Pancreas (tissue), 10 donors: Measurements from ENCODE around the gene BPGM. TPM values are rescaled to one million over a fixed set of nuclear protein-coding genes. Genes with fewer than 3 reads are reported as not detected.

ENCODE experiments used
- ATAC-seq, 4 donors: fragments of 200-7000 bp; cut with Tn5 transposase; one replicate each; pipeline versions ENCODE4 v1.8.0 to v1.9.1; 2020; ENCODE audit warnings: mild to moderate bottlenecking in 4 of 4, moderate library complexity in 4 of 4
- DNase-seq, 6 donors: peaks; one replicate each; pipeline ENCODE4 v3.0.0-alpha.2; 2020
- FAIRE-seq: peaks from 2 replicates; lab custom pipeline; 2012; peaks lifted over from hg19 to GRCh38; lab: Jason Lieb, UNC
- H3K27ac ChIP-seq, 4 donors: fragments of 200-600 bp; sonication (generic); 1 replicate in 3 of 4; 2 replicates in 1 of 4; pipeline versions ENCODE4 v1.5.0 to v1.8.0; 2020
- H3K27me3 ChIP-seq, 4 donors: fragments of 200-600 bp; one replicate each; pipeline ENCODE4 v1.8.0; 2021
- H3K36me3 ChIP-seq, 3 donors: fragments of 200-600 bp; sonication (generic) in 1 of 3; one replicate each; pipeline versions ENCODE4 v1.5.0 to v1.8.0; 2020 to 2021
- H3K4me1 ChIP-seq, 3 donors: fragments of 200-600 bp; one replicate each; pipeline ENCODE4 v1.8.0; 2021
- H3K4me3 ChIP-seq, 4 donors: fragments of 200-600 bp; sonication (generic) in 2 of 4; one replicate each; pipeline versions ENCODE4 v1.5.0 to v1.8.0; 2020 to 2021
- H3K9me3 ChIP-seq, 4 donors: fragments of 200-600 bp; one replicate each; pipeline ENCODE4 v1.8.0; 2021
- CTCF ChIP-seq, 4 donors: fragments of 200-600 bp; sonication (generic) in 3 of 4; IDR thresholded peaks; one replicate each; pipeline versions ENCODE4 v1.5.0 to v1.8.0; 2021; ENCODE audit warnings: antibody characterized with exemption in 4 of 4
- WGBS, 2 donors: extraction: QIAGEN DNeasy Blood & Tissue Kit; methylation state at CpG; one replicate each; pipeline ENCODE4 v1.1.7; 2013; 5-methylcytosine and 5-hydroxymethylcytosine counted together
- intact Hi-C, 3 donors: fragments of 100-400 bp; cut with DNase I; formaldehyde crosslinking; loops; one replicate each; pipeline versions ENCODE4 v1.11.1 to v1.14.2; 2022
- polyA plus RNA-seq, 2 donors: library from polyadenylated mRNA; stranded (reverse); fragments of 200-250 nt; gene quantifications; one replicate each; pipeline ENCODE4 v1.2.3, GENCODE V29; 2013
- total RNA-seq, 6 donors: library from RNA; stranded (reverse); fragmentation: NEBNext Ultra II Directional in 4 of 6; extraction: Animal tissue kit (Norgen Biotek cat#: 25700) in 4 of 6; gene quantifications; one replicate each; pipeline versions ENCODE4 v1.2.1 to v1.2.4, GENCODE V29; 2021 to 2023
- donor health status: healthy with polysubstance abuse.
- donor health status: DM: no; HTN: no; CAD: no; lungs with moderate emphysema.
- donor health status: DM: no; HTN: no; CAD: no.
- donor health status: control.
- donor health status: control.
- donor health status: Bipolar disorder and iron deficiency.
- donor health status: DM: yes; HTN: yes; CAD: no.
- donor health status: DM: no; HTN: no; CAD: no.
- donor health status: DM: no; HTN: no; CAD: no.
- donor health status: DM: yes; HTN: yes; CAD: no.

BPGM gene
- total and polyA plus RNA-seq, 8 donors, result 2.8 to 10.0 (median 6.9) TPM

DNA sequence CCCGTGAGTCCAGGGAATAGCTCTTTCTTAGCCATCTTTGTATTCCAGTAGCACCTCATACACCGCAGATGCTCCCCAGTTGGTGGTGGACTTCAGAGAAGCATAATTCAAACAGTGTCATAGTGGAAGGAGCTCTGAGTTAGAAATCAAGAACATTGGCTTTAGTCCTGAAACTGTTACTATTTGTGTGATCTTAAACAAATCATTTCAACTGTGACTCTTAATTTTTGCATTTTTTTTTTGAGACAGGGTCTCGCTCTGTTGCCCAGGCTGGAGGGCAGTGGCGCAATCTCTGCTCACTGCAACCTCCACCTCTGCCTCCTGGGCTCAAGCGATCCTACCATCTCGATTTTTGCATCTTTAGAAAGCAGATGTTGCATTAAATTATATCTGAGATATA lies 1.8 kb downstream of the BPGM start:
- FAIRE-seq (no peak), ATAC-seq (no peak), DNase-seq (no peak)
- 91 to 93% methylated on average over 6 of the region's 6 CpGs for WGBS, 2 donors
- TF ChIP-seq CTCF (IDR thresholded peaks at IDR 0.05), result no peak
- Histone ChIP-seq H3K4me3 (no peak overlapping the region), H3K36me3 (no peaks in the 10 kb centered on the region), H3K9me3 (no peaks in the 10 kb centered on the region), H3K27ac (no peak overlapping the region), H3K4me1 (peaks cover 0 to 13% (median 0%) of the 10 kb centered on the region in 3 donors), H3K27me3 (no peaks in the 10 kb centered on the region)
- intact Hi-C loops, result no loop called here

- H3K4me1 ChIP-seq, result peaks cover 0 to 10% (median 0%) of the 10 kb centered on the region in 3 donors
- H3K27me3 ChIP-seq, result no peaks in the 10 kb centered on the region
- intact Hi-C loops, result no loop called here
- TF ChIP-seq CTCF (IDR thresholded peaks at IDR 0.05), result no peak
- H3K27ac ChIP-seq, result no peak overlapping the region
- H3K36me3 ChIP-seq, result no peaks in the 10 kb centered on the region
- ATAC-seq (no peak), DNase-seq (no peak), FAIRE-seq (no peak)
- WGBS, 2 donors, result 51 to 52% methylated on average over 3 of the region's 3 CpGs
- no peak overlapping the region for H3K4me3 ChIP-seq
- H3K9me3 ChIP-seq, result no peaks in the 10 kb centered on the region
Observed at GRCh38 chr7:134649226-134649775, 2.6 kb downstream of the BPGM start.

GRCh38 chr7:134651991-134652390 lies 5.3 kb downstream of the BPGM start:
- no peaks in the 10 kb centered on the region for H3K36me3 ChIP-seq
- no peaks in the 10 kb centered on the region for H3K27me3 ChIP-seq
- H3K9me3 ChIP-seq, result no peaks in the 10 kb centered on the region
- no peak for TF ChIP-seq CTCF (IDR thresholded peaks at IDR 0.05)
- H3K4me1 ChIP-seq, result no peaks in the 10 kb centered on the region
- DNase-seq (no peak), FAIRE-seq (no peak), ATAC-seq (no peak)
- WGBS, 2 donors, result 87 to 95% methylated on average over 4 of the region's 4 CpGs
- H3K27ac ChIP-seq, result no peak overlapping the region
- intact Hi-C loops, result no loop called here
- H3K4me3 ChIP-seq, result no peak overlapping the region

DNA sequence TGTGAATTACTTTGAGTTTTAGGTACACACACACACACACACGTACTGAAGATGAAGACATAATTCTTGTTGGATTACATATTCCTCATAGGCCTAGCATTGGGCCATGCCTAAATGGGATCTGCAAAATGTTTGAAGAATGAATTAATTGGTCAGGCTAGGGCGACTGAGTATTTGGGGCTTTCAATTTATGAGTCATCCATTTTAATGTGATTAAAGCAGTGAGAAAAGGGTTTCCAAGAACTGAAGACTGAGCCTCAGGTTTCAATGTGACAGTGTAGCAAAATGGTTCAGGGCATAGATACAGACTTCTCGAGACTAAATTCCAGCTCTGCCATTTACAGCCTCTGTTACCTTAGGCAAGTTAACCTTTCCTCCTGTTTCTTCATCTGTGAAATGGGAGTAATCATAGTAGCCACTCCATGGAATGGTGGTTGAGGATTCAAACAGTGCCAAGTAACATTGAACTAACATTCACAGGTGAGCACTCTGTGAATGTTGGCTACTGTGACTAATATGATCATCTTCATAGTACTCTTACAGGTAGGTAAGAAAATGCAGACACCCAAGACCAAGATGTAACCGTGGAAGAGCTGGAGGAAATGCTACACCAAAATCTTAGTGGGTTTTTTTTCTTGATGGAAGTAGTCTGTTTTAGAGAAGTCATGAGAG lies 7.6 kb downstream of the BPGM start:
- WGBS, 2 donors, result 45 to 53% methylated on average over 4 of the region's 4 CpGs
- FAIRE-seq, result no peak
- no peak for TF ChIP-seq CTCF (IDR thresholded peaks at IDR 0.05)
- Histone ChIP-seq H3K4me1 (no peaks in the 10 kb centered on the region), H3K4me3 (no peak overlapping the region), H3K9me3 (no peaks in the 10 kb centered on the region), H3K27ac (no peak overlapping the region), H3K36me3 (no peaks in the 10 kb centered on the region), H3K27me3 (no peaks in the 10 kb centered on the region)
- no peak for ATAC-seq
- intact Hi-C loops, result no loop called here
- no peak for DNase-seq

- TF ChIP-seq CTCF (IDR thresholded peaks at IDR 0.05), result no peak
- ATAC-seq, result no peak
- Histone ChIP-seq H3K27me3 (no peaks in the 10 kb centered on the region), H3K9me3 (no peaks in the 10 kb centered on the region), H3K27ac (no peak overlapping the region), H3K4me1 (no peaks in the 10 kb centered on the region), H3K36me3 (no peaks in the 10 kb centered on the region), H3K4me3 (no peak overlapping the region)
- FAIRE-seq, result no peak
- intact Hi-C loops, result no loop called here
- DNase-seq, result no peak
- 64 to 68% methylated on average over 5 of the region's 5 CpGs for WGBS, 2 donors
Observed at GRCh38 chr7:134657526-134657925, 10.9 kb downstream of the BPGM start.
